HG02884 (cell line): ENCODE measurements around the gene TMEM201.
A peak's percentile ranks its signal among the peaks of the same experiment; 100 is the strongest.

Experiments
- ATAC-seq: cut with Tn5 transposase; IDR thresholded peaks from one replicate; pipeline ENCODE4 v1.9.1; 2021; ENCODE audit warnings: mild to moderate bottlenecking, moderate library complexity; ENCODE audit not compliant: unreplicated experiment

TMEM201 gene

DNA sequence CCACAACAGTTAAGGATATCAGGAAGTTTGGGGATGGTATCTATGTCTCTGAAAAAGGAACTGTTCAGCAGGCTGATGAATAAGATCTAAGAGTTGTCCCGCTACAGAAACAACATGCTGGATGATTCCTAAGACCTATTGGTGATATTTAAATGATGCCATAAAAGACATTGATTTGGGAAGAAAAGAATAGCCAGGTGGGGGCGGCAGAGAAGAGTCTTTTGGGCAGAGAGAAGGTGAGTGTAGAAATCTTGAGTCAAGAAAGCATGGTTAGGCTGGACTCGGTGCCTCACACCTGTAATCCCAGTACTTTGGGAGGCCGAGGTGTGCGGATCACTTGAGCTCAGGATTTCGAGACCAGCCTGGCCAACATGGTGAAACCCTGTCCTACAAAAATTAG is 11.8 kb upstream of the TMEM201 start:
- no peak for ATAC-seq

DNA sequence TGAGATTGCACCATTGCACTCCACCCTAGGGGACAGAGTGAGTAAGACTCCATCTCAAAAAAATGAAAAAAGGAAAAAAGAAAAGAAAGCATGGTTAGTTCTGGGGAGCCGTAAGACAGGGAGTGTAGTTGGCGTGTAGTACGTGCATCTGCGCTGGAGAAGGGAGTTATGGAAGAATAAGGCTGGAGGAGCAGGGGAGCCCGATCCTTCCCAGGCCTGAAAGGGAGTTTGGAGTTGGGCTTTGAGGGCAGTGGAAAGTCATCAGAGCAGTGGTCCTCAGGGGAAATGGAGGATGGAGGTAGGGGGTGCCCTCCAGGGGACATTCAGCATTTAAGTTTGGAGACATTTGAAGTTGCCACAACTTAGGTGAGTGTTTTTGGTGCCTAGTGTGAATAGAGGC is 11.3 kb upstream of the TMEM201 start:
- no peak for ATAC-seq

DNA sequence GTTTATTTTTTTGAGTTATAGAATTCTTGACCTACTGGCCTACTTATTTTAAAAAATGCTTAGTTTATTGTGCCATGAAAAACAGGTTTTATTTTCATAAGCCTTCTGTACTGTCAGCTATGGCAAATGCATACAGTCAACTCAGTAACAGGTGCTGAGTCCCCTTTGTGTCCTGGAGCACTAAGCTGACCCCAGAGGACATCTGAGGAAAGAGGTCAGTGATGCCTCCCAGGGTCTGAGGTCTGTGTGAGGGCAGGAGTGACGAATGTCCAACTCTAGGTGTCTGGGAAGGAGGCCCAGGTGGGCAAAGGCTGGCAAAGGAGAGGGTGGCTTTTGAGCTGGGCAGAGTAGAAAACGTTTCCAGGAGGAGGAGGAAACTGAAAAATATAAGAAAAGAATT is 7.8 kb upstream of the TMEM201 start:
- no peak for ATAC-seq

DNA sequence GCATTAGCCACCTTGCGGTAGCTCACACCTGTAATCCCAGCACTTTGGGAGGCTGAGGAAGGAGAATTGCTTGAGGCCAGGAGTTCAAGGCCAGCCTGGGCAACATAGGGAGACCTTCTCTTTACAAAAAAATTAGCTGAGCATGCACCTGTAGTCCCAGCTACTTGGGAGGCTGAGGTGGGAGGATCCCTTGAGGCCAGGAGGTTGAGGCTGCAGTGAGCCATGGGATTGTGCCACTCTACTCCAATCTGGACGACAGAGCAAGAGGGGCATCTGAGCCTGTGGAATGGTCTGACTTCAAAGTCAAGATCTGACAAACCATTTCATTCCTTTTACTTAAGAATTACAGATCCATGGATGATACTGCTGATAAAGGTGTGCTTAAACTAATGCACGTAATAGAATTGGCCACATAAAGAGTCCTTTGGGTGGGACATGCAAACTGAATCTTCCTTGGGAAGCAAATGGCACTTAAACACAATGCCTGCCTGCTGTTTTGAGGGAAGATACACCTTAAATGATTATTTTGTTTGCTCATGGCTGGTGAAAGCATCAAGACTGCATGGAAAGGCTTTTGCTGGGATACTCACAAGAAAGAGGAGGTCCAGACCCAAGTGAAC is 2.5 kb upstream of the TMEM201 start:
- no peak for ATAC-seq

DNA sequence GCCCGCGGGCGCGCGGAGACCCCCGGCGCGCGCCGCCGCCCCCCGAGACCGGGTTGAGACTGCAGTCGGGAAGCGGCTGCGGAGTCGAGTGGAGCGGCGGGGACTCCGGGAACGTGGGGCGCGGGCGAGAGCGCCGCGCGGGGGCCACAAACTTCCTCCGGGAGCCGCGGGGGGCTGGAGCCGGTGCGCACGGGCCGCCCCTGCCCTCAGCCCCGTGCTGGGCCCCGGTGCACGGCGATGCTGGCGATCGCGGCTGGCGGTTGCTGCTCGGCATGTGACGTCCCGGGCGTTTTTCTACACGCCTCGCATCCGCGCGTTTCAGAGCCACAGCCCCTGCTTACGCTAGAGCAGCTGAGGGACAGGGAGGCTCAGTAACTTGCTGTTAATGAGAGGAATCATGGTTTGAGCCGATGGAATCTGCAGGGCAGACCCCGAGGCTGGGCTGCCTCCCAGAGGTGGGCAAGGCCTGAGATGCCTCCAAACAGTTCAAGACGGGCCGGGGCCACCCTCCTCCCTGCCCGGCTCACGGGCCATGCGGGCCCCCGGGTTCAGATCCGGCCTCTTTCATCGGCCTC is 520 bp downstream of the TMEM201 start:
- ATAC-seq, result peak; percentile 7

DNA sequence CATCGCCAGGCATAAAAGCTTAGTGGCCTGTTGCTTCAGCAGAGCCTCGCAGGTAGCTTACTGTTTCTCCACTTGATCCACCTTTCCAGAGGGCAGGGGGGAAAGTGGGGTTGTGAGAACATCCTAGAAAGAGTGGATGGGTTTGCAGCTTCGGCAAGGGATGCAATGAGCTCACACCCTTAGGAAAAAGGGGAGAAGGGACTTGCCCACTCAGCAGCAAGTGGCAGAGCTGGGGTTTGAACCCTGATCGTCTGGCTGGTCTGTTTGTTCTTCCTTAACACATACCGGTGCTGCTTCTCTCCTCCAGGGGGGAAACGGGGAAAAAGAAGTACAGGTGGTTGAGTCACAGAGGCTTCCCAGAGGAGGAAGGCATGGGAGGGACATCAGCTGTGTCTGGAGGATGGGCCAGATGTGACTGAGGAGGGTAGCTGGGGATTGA is 1.0 kb downstream of the TMEM201 start:
- no peak for ATAC-seq

DNA sequence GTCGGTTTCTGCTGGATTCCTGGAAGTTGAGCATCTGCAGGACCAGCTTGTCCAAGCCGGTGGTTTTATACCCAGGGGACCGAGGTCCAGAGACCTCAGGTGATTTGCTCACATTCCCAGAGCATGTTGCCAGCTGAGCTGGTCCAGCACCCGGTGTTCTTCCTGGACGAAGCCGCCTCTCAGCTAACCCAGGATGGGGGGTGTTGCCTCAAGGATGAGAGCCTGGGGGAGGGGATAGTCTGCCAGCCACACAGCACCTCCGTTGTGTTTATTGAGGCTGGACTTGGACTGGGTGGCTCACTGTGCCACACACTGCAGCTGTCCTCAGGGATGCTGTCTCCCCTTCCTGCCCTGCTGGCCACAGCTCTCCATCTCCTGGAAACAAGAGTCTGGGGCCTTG is 1.5 kb downstream of the TMEM201 start:
- ATAC-seq, result no peak

DNA sequence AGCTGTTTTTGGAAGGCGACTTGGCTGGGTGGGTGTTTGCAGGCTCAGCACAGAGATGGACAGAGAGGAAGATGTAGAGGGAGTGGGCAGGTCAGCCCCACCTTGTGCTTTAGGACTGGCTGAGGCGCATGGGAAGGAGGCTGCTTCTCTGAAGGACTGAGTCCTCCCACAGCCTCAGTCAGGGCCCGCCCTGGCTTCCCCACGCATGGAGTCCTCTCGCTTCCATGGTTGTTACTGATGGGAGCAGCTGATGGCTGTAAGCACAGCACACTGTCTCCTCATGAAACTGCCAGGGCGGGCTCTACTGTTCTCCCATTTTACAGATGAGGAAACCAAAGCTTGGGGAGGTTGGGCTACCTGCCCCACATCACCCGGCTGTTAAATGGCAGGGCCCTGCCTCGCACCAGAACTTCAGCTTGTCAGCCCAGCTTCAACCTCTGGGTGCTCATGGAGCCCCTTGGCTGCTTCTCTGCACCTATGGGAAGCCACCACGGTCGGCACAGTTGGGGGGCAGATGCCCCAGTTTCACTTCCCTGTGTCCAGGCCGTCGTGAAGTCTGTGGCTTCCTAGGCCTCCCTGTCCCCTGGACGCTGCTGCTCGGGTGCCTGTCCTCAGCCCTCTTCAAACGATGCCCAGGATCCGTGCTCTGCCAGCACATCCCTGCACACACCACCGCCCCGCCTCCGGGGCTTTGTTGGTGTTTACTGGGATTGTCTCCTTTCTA is 2.4 kb downstream of the TMEM201 start:
- ATAC-seq, result no peak

DNA sequence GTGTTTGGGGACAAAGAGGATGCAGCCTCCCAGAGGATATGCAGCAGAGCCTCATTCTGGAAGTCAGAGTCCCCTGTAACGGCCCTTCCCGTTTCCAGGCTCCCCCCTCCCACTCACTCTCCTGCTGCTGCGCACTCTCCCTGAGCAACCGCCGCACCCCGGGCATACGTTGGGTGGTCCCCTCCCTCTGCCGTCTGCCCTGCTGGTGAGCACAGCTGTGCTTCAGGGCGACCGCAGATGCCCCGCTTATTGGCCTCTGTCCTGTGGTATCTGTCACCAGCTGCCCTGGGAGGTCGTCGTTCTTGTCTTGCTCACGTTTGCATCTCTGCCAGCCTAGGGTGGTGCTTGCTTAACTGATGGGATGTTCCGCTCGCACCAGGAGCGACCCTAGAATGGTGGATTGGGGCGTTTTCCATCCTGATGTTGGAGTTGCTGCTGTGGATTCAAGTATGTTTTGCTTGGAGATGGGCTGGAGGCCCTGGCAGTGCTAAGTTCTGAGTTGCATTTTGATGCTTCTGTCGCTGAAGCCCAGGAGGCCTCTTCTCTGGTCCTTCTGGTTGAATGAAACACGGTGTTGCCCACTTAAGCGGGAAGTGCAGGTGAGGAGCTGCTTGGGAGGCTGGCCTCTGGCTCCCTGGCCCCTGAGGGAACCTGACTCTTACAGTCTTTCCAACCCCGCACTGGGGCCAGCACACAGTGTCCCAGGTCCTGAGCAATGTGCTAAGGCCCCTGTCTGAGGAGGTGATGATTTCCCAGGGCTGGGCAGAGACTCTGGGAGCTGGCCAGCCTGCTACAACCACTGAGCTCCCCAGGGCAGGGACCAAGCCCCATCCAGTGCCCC is 3.2 kb downstream of the TMEM201 start:
- no peak for ATAC-seq

DNA sequence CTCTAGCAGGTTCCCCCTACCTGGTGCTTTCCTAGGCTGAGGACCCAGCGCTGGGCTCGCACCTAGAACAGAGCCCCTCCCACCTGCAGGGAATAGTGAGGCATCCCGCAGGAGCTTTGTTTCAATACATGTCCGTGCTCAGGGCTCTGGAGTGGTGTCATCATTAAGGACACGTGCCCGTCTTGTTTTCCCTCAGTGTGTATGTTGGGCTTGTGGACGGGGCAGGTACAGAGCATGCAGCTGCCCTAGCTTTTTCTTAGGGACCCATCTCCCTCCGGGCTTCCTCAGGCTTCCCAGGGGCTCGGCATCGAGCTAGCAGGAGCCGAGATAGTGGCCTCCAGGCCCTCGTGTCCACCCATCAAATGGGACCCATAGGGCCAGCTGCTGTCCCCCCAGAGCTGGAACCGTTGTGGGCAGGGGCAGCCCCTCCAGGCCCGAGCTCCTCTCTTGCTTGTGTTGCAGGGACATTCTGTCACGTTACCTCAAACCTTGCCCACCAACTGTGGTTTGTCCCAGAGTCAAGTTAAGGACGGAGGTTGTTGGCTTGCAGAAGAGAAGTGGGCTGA is 3.9 kb downstream of the TMEM201 start:
- no peak for ATAC-seq

DNA sequence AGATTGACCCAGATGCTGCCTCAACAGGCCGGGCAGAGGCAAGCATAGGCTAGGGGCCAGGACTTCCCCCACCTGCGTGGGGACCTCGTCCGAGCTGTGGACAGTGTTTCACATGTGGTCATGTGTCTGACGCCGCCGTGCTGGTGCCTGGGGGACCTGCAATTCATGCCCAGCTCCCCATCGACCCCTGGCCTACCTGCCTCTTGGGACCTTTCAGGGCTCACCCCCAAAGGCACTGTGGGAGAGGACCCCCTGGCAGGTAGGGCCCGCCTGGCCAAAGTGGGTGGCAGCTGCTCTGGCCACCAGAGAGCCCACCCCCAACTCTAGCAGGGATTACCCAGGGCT is 4.4 kb downstream of the TMEM201 start:
- ATAC-seq, result no peak

DNA sequence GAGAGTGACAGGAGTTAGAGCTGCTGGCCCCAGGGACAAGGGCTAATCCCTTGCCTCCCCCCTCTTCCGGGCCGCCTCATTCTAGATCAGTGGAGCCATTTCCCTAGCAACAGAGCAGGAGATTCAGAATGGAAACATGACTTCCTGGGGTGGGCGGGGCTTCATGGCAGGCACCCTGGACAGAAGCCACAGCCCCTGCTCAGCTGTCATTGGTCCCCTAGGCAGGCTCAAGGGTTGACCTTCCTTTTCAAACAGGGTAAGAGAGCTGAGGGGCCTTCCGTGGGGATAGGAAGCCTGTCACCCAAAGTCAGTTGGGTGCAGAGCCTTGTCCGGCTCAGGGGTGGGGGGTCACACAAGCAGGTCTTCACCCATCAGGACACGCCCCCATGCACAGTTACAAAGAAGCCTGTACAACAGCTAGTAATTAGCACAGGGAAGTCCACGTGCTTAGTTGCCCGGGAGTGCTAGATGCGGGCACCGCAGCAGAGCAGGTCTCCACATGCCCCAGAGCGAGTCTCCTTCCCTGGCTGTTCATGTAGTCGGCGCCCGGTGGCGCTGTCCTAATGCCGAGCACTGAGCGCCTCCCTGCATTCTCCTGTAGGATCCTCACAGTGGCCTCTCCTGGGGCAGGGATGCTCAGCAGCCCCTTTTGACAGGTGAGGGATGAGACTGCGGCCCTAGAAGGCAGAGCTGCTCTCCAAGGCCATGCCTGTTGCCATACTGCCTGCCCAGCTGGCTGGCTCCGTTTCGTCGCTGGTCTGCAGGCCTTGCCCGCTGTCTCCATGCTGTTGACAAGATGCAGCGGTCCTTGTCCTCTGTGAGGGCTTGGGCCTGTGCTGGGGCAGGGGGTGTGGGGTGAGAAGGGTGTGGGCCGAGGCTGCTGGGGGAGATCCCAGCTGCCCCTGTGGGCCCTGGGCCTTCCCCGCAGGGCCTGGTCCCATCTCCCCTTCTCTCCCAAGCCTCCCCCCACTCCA is 5.1 kb downstream of the TMEM201 start:
- ATAC-seq, result no peak

DNA sequence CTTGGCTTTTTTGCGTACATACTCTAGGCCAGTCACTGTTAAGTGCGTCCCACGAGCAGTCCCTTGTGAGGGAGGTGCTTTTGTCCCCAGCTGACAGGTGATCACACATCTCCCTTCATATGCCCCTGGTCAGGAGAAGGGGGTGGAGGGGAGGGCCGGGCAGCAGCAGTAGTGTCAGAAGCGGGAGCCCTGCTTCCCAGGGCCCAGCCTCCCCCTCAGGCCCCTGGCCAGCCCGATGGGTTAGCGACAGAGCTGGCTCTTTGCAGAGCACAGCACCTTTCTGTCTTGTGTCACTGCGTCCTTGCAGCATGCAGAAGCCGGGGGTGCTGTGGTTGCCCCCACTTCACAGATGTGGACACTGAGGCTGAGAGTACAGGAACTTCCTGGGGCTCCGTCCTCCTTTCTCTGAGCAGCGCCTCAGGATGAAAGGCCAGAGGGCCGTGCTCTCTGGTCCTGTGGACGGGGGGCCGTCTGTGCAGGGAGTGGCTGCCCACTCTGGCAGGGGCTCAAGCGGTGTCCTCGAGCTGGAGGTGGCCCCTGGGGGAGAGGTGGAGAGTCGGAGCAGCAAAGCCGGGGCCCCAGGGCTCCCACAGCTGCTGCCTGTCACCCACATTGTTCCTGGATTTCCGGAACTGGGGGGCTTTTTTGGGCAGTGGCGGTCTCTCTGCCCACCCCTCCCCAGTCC is 5.9 kb downstream of the TMEM201 start:
- ATAC-seq, result no peak

DNA sequence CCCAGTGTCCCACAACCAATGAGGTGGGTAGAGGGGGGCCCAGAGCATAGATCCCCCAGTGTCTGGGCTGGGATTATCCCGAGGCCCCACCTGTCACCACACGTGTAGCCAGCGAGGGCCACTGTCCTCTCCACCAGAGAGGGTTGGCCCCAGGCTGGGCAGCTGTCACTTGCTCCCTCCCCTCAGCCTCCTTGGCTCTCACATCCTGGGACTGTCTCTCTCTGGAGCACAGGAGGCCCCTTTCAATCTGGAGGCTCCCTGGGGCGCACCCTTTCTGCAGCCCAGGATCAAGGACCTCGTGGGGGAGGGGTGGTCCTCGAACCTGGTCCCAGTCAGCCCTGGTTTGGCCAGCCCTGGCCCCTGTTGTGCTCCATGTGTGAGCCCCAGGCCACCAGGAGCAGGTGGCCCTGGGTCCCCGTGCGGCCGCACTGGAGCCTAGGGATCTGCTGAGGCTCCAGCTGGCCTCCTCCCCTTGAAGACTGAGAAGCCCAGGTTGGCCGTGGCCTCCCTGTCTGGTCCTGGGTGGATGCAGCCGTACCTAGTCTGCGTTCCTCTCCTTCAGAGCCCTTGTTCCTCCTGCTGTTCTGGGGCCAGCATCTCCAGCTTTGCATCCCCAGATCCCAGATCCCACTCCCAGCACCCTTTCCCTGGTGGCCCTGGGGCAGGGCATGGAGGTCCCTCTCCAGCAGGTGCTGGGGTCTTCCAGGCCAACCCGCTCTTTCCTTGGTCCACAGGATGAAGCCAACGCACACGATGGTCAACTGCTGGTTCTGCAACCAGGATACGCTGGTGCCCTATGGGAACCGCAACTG is 6.7 kb downstream of the TMEM201 start:
- ATAC-seq, result no peak

DNA sequence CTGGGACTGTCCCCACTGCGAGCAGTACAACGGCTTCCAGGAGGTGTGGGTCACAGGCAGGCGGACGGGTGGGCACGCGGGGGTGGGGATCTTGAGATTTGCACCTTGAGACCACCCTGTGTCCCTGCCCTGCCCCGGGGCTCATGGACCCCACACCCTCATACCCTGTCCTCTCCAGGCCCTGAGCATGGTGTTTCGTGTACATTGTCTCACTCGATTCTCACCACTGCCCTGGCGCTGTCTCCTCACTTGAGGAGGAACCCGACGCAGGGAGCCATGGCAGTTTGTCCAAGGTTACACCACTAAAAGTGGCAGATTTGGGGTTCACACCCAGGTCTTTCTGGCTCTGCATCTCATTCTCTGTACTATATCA is 7.2 kb downstream of the TMEM201 start:
- ATAC-seq, result no peak

DNA sequence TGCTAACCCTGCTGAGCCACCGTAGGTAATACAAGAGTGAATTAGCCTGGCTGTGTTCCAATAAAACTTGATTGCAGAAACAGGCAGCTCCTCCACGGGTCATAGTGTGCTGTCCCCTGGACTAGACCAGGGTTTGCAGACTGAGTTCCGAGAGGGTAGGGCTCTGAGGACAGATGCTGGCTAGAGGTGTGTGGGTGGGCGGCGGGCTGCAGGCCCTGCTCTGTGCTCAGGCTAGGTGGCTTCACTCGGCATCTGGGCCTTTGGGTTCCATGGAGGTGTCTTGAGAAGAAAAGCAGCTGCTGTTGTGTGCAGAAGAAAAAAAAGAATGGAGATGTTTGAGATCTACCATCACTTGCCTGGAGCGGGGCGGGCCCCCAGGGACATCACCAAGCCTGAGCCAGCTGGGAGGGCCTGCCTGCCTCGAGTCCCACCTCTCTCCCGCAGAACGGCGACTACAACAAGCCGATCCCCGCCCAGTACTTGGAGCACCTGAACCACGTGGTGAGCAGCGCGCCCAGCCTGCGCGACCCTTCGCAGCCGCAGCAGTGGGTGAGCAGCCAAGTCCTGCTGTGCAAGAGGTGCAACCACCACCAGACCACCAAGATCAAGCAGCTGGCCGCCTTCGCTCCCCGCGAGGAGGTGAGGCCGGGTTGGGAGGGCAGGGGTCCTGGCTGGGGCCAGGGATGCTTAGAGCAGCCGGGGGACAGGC is 7.9 kb downstream of the TMEM201 start:
- no peak for ATAC-seq

DNA sequence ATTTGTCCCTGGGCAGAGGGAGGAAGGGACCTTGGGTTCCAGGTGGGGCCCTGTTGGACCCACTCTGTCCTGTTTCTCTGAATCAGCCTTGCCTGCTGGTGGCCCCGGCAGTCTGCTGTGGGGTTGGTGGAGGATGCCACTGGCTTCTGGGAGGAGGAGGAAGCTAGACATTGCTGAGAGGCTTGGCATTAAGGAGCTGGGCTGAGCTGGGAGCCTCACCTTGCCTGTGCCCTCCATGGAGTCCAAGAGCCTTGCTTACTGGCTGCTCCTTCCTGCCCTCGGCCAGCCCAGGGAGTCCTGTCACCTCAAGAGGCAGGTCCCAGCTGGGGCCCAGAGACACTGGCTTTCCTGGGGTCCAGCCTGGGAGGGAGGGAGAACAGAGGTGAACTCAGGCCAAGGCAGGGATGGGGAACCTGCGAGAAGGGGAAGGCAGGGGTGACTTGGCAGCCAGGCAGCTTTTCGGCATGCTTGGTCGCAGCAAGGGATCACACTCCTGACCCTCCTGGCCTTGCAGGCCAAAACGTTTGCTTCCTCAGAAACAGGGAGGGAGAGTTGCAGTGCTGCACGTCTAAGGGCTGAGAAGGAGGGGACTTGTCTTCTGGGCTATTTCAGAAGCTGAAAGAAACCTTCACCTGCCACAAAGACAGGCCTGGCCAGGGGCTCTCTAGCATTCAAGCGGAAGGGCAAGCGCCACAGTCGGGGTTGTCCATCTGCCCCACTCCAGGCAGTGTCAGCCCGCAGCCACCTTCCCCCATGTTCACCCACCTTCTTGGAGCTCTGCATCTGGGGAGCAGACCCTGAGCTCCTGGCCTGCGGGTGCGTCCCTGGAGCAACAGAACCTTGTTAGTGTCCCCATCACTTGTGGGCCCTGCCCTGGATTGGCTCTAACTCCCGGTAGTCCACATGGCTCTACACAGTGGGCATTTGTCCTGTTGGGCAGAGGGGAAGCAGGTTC is 8.9 kb downstream of the TMEM201 start:
- ATAC-seq, result no peak
